ENCODE data around the gene REXO4.
"Not testable (repeated sequence)": the region's sequence is repeated elsewhere in the genome, so short reads cannot be mapped to it uniquely, and the experiment has no call there.

Gene REXO4

GRCh38 chr9:133419005-133419404 is 1.2 kb upstream of the REXO4 start:
- no peak for DNase-seq

- DNase-seq, result no peak
Measured at GRCh38 chr9:133415170-133415569, 2.6 kb downstream of the REXO4 start.

DNA sequence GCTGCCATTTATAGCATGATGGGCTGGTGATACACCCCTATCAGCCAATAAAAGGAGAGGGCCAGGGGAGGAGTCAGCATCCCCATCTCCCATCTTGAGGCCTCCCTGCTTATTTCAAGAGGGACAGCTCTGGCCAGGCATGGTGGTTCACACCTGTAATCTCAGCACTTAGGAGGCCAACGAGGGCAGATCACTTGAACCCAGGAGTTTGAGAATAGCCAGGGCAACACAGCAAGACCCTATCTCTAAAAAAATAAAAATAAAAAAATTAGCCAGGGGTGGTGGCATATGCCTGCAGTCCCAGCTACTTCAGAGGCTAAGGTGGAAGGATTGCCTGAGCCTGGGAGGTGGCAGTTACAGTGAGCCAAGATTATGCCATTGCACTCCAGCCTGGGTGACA is 9.8 kb downstream of the REXO4 start:
- no peak for DNase-seq

DNA sequence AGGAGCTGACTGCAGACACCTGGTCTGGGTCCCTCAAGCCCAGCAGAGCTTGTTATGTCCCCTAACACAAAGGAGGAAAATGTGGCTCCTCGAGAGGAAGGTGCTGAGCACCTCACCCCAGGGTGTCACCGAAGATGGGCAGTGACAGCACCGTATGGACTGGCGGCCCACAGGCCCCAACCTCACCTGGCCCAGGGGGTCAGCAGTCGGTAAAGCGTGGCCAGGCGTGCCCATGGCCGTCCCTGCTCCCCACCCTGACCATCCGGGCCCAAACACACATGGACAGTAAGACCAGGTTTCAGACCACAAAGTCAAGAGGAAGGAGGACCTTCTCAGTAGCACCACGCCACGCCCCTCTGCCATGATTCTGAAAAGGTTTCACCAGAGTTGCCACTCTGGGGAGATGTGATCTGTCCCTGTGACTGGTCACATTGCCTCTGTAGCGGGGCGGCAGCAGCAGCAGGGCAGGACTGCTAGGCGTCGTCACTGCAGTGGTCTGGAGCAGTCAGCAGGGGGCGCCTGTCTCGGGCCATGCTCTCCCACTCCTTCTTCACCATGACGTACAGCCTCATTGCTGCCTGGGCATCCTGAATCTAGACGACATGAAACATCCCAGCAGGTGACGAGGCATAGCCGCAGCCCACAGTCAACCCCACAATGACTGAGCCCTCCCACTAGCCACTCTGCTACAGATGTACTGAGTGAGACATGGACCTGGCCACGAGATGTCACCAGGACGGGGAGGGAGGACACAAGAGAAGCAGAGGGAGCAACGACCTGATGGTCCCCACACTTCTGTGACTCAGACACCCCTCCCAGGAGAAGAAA is 11.1 kb downstream of the REXO4 start:
- peak; percentile 81 for DNase-seq

DNA sequence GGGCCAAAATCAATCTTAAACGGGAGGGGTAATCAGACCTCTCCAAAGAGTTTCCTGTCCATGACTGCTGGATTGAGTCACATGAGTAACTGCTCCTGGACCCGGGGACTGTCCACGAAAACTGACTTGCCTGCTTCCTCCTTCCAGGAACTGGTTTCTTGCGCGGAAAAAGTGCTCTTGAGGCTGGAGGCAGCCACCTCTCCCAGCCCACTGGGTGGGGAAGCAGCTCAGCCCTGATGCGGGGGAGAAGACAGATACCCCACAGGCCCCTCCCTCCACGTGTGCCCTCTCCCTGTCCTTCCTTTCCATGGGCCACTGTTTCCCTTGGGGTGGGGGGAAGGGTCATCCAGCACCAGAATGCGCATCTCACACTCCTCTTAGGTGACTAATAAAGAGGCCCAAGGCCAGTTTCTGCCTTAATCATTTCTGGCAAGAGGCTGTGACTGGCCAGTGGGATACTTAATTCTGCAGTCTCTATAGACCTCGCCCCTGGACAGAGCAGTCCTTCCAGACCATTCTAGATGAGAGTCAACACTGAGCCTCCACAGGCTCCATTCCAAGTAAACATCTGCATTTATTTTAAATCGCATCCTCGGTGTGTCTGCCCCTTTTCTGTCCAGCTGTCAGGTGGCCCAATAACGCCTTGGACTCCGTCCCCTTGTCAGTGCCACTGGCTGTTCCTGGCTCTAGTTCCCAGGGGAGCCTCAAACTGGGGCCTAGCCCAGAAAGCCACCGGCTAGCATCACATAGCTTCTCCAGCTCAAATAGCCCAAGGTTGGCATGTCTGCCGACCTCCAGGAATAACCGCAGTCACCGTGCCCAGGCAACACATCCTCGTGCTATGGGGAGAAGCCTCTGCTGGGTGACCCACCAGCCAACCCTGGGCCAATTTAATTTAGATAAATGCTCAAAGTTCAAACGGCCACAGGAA is 12.0 kb downstream of the REXO4 start:
- peak; percentile 41 for DNase-seq

GRCh38 chr9:133404454-133405002 is 13.3 kb downstream of the REXO4 start:
- no peak for DNase-seq

DNA sequence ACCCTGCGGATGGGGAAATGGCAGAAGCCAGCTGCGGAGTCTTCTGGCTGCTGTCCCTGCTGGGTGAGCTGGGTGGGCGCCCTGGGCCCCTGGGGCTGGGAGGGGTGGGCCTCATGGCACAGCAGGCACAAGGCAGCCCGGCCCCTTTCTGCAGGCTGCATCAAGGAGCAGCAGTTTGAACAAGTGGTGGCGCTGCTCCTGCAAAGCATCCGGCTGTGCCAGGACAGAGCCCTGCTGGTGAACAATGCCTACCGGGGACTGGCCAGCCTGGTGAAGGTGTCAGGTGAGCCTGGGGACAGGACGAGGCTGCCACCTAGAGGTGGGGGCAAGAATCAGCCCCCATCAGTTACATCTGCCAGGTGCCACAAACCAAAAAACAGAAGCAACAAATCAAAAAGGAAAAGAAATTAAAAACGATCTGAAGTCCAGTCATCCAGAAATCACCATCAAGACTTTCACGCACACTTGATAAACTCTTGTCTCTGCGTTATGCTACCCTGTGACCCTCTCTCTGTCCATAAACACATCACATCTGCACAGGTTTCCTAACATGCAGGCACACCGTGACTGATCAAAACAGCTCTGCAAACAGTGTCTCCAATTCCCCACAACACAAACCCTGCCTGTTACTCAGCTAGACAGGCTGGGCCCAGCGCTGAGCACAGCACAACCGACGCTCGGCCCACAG is 13.9 kb downstream of the REXO4 start:
- DNase-seq, result no peak

DNA sequence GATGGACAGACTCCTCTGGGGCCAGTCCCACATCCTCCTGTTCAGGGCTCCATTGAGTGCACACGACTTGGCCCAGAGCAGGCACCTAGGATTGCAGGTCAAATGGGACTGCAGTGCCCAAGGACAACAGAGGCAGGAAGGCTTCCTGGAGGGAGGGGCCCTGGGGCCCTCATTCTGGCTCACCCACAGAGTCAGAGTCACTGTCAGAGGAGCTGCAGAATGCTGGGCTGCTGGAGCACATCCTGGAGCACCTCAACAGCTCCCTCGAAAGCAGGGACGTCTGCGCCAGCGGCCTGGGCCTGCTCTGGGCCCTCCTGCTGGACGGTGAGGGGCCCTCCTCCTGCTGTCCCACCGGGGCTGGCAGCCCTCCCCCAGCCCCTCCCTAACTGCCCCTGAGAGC is 15.1 kb downstream of the REXO4 start:
- DNase-seq, result no peak

- DNase-seq, result no peak
Measured at GRCh38 chr9:133401588-133401987, 16.2 kb downstream of the REXO4 start.

DNA sequence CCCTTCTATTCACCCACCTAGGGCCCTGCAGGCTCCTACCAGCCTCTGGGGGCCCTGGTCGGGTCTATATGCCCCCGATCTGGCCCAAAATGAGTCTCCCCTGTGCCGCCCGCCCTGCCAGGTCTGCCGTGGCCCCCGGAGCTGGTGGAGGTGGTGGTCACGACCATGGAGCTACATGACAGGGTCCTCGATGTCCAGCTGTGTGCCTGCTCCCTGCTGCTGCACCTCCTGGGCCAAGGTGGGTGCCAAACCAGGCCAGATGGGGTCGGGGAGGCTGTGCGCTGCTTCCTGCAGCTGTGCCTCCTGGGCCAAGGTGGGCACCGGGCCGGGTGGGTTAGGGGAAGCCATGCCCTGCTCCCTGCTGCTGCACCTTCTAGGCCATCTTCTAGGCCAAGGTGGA is 17.5 kb downstream of the REXO4 start:
- DNase-seq, result no peak

- DNase-seq, result no peak
Measured at GRCh38 chr9:133397895-133398294, 19.9 kb downstream of the REXO4 start.

DNA sequence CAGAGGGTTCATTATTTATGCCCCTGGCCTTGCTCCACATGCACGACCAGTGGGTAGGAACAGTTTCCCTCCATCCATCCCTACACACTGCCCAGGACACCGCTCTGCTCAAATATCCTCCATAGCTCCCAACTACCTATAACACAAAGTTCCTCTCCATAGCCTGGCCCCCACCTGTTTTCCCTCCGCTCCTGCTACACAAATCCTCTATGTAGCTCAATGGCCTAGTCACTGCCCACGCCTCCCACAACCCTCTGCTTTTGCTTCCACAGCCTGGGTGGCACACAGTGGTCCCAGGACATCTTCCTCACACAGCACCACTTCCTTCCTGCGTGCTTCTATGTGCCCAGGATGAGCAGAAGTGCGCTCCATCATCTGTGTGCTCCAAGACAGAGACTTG is 20.4 kb downstream of the REXO4 start:
- DNase-seq, result no peak

- no peak for DNase-seq
Measured at GRCh38 chr9:133396952-133397351, 20.9 kb downstream of the REXO4 start.

DNA sequence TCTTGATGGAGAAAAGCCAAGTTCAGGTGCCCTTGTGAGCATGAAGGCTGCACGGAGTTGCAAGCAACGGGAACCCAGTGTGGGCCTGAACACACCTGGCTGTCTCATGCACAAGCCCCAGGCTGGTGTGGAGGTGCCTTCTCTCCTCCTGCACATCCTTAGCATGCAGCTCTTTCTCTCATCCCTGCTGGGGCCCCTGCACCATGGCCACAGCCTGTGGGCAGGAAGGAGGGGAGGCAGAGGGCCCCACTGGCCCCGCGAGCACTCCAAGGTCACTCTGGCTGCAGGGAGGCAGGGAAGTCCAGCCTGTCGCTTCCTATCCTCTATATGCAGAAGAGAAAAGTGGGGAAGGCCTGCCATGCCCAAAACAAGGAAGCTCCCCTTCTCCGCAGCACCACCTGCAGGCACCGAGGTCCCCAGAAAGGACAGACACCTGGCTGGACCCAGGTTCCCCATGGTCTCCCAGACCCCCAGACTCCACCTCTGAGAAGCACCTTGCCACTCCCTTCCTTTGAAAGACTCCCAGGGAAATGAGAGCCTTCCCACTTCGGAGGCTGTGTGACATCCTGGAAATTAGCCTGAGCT is 23.0 kb downstream of the REXO4 start:
- DNase-seq, result no peak

DNA sequence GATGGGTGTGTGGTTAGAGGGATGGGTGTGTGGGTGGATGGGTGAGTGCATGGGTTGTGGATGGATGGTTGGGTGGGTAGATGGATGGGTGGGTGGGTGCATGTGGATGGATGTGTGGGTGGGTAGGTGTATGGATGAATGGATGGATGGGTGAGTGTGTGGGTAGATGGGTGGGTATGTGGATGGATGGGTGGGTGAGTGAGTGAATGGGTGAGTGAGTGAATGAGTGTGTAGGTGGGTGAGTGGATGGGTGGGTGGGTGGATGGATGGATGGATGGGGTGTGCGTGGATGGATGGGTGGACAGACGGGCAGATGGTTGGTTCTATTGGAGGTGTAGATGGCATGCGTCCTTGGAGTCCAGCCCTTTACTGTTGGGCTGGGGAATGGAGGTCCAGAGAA is 24.4 kb downstream of the REXO4 start:
- DNase-seq, result no peak

DNA sequence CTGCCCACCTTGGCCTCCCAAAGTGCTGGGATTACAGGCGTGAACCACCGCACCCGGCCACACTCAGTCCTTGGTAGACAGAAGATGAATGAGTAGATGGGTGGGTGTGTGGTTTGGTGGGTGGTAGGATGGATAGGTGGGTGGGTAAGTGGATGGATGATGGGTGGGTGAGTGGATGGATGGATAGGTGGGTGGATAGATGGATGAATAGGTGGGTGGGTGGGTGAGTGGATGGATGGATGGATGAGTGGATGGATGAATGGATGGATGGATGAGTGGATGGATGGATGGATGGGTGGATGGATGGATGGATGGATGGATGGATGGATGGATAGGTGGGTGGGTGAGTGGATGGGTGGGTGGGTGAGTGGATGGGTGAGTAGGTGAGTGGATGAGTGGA is 25.5 kb downstream of the REXO4 start:
- not testable (repeated sequence) for DNase-seq

GRCh38 chr9:133391449-133391848 is 26.4 kb downstream of the REXO4 start:
- DNase-seq, result not testable (repeated sequence)

- no peak for DNase-seq
Measured at GRCh38 chr9:133390713-133391112, 27.1 kb downstream of the REXO4 start.

DNA sequence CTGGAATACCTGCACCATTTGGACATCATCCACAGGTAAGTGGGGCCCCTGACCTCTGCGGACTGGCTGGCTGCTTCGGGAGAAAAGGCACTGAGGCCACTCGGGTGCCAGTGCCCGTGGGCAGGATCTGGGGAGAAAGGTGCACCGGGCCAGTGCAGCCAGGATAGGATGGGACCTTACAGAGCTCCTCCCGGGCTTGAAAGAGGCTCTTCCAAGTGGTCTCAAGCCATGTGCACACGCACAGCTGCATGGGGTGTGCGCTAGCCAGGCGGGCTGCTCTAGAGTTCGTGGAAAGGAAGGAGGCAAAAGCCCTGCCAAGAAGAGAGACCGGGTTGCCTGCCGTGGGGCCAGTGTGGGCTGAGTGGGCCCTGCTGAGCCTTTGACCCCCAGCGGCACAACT is 28.2 kb downstream of the REXO4 start:
- DNase-seq, result no peak

DNA sequence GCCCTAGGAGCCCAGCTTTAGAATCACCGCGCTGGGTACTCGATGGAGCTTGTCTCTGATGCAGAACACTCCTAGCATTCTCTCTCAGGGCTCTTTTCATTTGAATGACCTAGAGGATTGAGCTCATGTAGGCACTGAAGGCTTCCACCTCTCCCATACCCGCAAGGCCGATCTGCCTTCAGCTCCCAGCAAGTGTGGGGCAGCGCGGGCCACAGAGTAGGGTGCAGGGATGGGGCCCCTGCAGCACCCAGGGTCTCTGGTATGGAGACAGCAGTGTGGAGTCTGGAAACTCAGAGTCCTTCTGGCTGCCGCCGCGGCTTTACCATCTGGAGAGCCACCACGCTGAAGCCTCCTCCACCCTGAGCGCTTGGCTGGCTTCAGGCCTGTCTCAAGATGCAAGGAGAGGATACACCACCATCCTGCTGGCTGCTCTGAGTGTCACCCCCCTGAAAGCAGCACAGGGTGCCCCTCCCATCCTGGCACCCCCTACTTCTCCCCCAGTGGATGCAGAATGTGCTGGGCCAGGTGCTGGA is 28.7 kb downstream of the REXO4 start:
- no peak for DNase-seq

- DNase-seq, result no peak
Measured at GRCh38 chr9:133387680-133388079, 30.1 kb downstream of the REXO4 start.

GRCh38 chr9:133386338-133386737 is 31.5 kb downstream of the REXO4 start:
- no peak for DNase-seq
